HUDEP-2 (cell line): ENCODE measurements around the gene ARHGAP15.

ENCODE experiments used
- DNase-seq, 76 experiments: peaks; one replicate each; lab custom pipeline; 2025; ENCODE audit not compliant: unreplicated experiment in 76 of 76; lab: John Stamatoyannopoulos, UW

Gene ARHGAP15

GRCh38 chr2:143218621-143219020 lies 89.4 kb downstream of the ARHGAP15 start:
- DNase-seq: no peak

GRCh38 chr2:143219266-143219665 lies 90.0 kb downstream of the ARHGAP15 start:
- no peak for DNase-seq

- peak in 2 of 76 experiments; percentile 1 to 10 for DNase-seq
Observed at GRCh38 chr2:143223556-143223955, 94.3 kb downstream of the ARHGAP15 start.

GRCh38 chr2:143225931-143226330 lies 96.7 kb downstream of the ARHGAP15 start:
- no peak for DNase-seq

- DNase-seq: no peak
Observed at GRCh38 chr2:143226714-143227541, 97.7 kb downstream of the ARHGAP15 start.

GRCh38 chr2:143229411-143229810 lies 100.2 kb downstream of the ARHGAP15 start:
- DNase-seq: no peak

GRCh38 chr2:143229952-143230351 lies 100.7 kb downstream of the ARHGAP15 start:
- no peak for DNase-seq

- DNase-seq: no peak
Observed at GRCh38 chr2:143230506-143231253, 101.5 kb downstream of the ARHGAP15 start.

GRCh38 chr2:143231254-143231645 lies 102.0 kb downstream of the ARHGAP15 start:
- DNase-seq: no peak

- DNase-seq: no peak
Observed at GRCh38 chr2:143237146-143237777, 108.0 kb downstream of the ARHGAP15 start.

- no peak for DNase-seq
Observed at GRCh38 chr2:143241403-143242088, 112.3 kb downstream of the ARHGAP15 start.

GRCh38 chr2:143246246-143246645 lies 117.0 kb downstream of the ARHGAP15 start:
- DNase-seq: no peak

- no peak for DNase-seq
Observed at GRCh38 chr2:143246815-143247744, 117.9 kb downstream of the ARHGAP15 start.

GRCh38 chr2:143248631-143249030 lies 119.4 kb downstream of the ARHGAP15 start:
- no peak for DNase-seq

- no peak for DNase-seq
Observed at GRCh38 chr2:143251681-143252080, 122.5 kb downstream of the ARHGAP15 start.

- no peak for DNase-seq
Observed at GRCh38 chr2:143252138-143252907, 123.1 kb downstream of the ARHGAP15 start.

GRCh38 chr2:143254110-143254509 lies 124.9 kb downstream of the ARHGAP15 start:
- DNase-seq: no peak

- no peak for DNase-seq
Observed at GRCh38 chr2:143255086-143255485, 125.9 kb downstream of the ARHGAP15 start.

- DNase-seq: no peak
Observed at GRCh38 chr2:143255899-143256298, 126.7 kb downstream of the ARHGAP15 start.
